PFSK-1 (cell line): ENCODE measurements around the gene CARNS1.

Experiments used
- FOXP2 ChIP-seq: optimal IDR thresholded peaks from 2 replicates; pipeline ENCODE3; 2011; ENCODE audit warnings: borderline replicate concordance, control low read depth, inconsistent platforms; ENCODE audit not compliant: insufficient read depth; ENCODE audit errors: extremely low read length, extremely low read depth
- POLR2AphosphoS5 ChIP-seq: IDR thresholded peaks from 2 replicates; pipeline ENCODE4 v1.6.1; 2012; ENCODE audit warnings: low read depth, mild to moderate bottlenecking, control low read depth, low read length, moderate library complexity
- TAF1 ChIP-seq: IDR thresholded peaks from 2 replicates; pipeline ENCODE4 v1.6.1; 2012; ENCODE audit warnings: low read length, control low read depth, borderline replicate concordance; ENCODE audit not compliant: insufficient read depth

GRCh38 chr11:67368621-67369020 lies 46.9 kb upstream of the CARNS1 start:
- TF ChIP-seq TAF1 (no peak), POLR2AphosphoS5 (no peak), FOXP2 (no peak)
